ENCODE measurements around the gene MYH7B.

DNA sequence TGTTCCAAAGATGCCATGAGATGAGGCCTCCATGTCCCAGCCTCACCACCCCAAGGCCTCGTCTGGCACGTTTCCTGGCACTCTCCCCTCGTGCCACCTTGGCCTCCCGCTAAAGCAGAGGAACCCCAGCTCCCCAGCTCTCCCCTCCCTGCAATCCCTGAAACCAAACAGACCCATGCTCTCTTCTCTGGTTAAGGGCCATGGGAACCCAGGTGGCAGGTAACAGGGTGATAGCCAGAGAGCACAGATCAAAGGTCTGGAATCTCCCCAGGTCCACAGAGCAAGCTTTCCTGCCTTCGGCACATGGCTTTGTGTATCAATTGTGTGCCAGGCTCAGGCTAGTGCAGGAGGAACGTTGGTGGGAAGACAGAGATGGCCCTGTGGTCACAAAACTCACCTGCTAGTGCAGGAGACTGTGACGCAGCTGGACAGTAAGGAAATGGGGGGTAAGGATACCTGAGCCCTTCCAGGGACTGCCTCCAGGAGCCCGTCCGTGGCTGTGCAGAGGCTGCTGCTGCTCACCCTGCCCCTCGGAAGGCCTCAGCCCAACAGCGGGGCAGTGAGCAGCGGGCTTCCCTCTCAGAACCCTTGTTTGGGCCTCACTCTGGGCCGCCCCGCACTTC is 39.0 kb downstream of the MYH7B start:
- no peak for TF ChIP-seq POLR2A (IDR thresholded peaks at IDR 0.05)
- TF ChIP-seq, protein P1, sequence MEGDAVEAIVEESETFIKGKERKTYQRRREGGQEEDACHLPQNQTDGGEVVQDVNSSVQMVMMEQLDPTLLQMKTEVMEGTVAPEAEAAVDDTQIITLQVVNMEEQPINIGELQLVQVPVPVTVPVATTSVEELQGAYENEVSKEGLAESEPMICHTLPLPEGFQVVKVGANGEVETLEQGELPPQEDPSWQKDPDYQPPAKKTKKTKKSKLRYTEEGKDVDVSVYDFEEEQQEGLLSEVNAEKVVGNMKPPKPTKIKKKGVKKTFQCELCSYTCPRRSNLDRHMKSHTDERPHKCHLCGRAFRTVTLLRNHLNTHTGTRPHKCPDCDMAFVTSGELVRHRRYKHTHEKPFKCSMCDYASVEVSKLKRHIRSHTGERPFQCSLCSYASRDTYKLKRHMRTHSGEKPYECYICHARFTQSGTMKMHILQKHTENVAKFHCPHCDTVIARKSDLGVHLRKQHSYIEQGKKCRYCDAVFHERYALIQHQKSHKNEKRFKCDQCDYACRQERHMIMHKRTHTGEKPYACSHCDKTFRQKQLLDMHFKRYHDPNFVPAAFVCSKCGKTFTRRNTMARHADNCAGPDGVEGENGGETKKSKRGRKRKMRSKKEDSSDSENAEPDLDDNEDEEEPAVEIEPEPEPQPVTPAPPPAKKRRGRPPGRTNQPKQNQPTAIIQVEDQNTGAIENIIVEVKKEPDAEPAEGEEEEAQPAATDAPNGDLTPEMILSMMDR (IDR thresholded peaks at IDR 0.05), result no peak

All from uterus (tissue), 2 donors.